IMR-90 (cell line): ENCODE results near the gene SRP19. TPM values are rescaled to one million over a fixed set of nuclear protein-coding genes. Genes with fewer than 3 reads are reported as not detected.

Experiments
- ATAC-seq: fragments of 200-7000 bp; cut with Tn5 transposase; 2 replicates; pipeline ENCODE4 v1.9.1; 2020; ENCODE audit warnings: low read depth, mild to moderate bottlenecking, moderate library complexity
- BruUV-seq: library from RNA; stranded (reverse); fragments of 400-500 nt; replicated peaks from 2 replicates; lab custom pipeline; 2021; lab: Mats Ljungman, UMichigan
- CTCF ChIA-PET: fragments of 300-600 bp; formaldehyde crosslinking; extraction: SDS; loops from one replicate; lab custom pipeline; 2021; ENCODE audit warnings: antibody characterized with exemption; lab: Yijun Ruan, JAX
- POLR2A ChIA-PET: fragments of 300-600 bp; sonication (Branson Sonifier 250); formaldehyde crosslinking; loops from one replicate; lab custom pipeline; 2022; ENCODE audit warnings: antibody characterized with exemption; ENCODE audit not compliant: unreplicated experiment; lab: Charles Lee
- DNase-seq: peaks from one replicate; pipeline ENCODE4 v3.0.0; 2013
- H2AFZ ChIP-seq: replicated peaks from 2 replicates; pipeline ENCODE3; 2013; ENCODE audit warnings: low read length, mild to moderate bottlenecking; ENCODE audit not compliant: poor library complexity
- H2AK5ac ChIP-seq: 2 replicates; pipeline ENCODE4 v1.6.1; 2013; ENCODE audit warnings: low read depth, low read length, inconsistent platforms
- H2AK9ac ChIP-seq: replicated peaks from 2 replicates; pipeline ENCODE3; 2013; ENCODE audit warnings: mild to moderate bottlenecking, low read depth, low read length, moderate library complexity; ENCODE audit not compliant: poor library complexity
- H2BK120ac ChIP-seq: 2 replicates; pipeline ENCODE4 v1.6.1; 2013; ENCODE audit warnings: low read depth, low read length, inconsistent platforms
- H2BK15ac ChIP-seq: 3 replicates; pipeline ENCODE4 v1.6.1; 2013; ENCODE audit warnings: low read depth, low read length, inconsistent platforms
- H2BK20ac ChIP-seq: 2 replicates; pipeline ENCODE4 v1.6.1; 2013; ENCODE audit warnings: low read depth, mild to moderate bottlenecking, inconsistent platforms, low read length, moderate library complexity
- H2BK5ac ChIP-seq: 2 replicates; pipeline ENCODE4 v1.6.1; 2013; ENCODE audit warnings: mild to moderate bottlenecking, low read depth, low read length, inconsistent platforms; ENCODE audit not compliant: poor library complexity, severe bottlenecking
- H3K14ac ChIP-seq: replicated peaks from 2 replicates; pipeline ENCODE4 v1.6.1; 2013; ENCODE audit warnings: low read depth, low read length, inconsistent platforms
- H3K18ac ChIP-seq: 2 replicates; pipeline ENCODE4 v1.6.1; 2013; ENCODE audit warnings: low read depth, low read length, control low read depth
- H3K23ac ChIP-seq: 2 replicates; pipeline ENCODE4 v1.6.1; 2013; ENCODE audit warnings: low read depth, low read length, inconsistent platforms
- H3K27ac ChIP-seq: 2 replicates; pipeline ENCODE4 v1.5.1; 2013; ENCODE audit warnings: mild to moderate bottlenecking, control low read depth, low read length; ENCODE audit not compliant: insufficient read depth
- H3K27me3 ChIP-seq: 2 replicates; pipeline ENCODE4 v1.6.1; 2013; ENCODE audit warnings: low read length; ENCODE audit not compliant: control insufficient read depth, insufficient read depth
- H3K36me3 ChIP-seq: 2 replicates; pipeline ENCODE4 v1.6.1; 2013; ENCODE audit warnings: low read length, mixed read lengths; ENCODE audit not compliant: control insufficient read depth, insufficient read depth
- H3K4ac ChIP-seq: 2 replicates; pipeline ENCODE4 v1.6.1; 2013; ENCODE audit warnings: low read depth, low read length, inconsistent platforms
- H3K4me1 ChIP-seq: 2 replicates; pipeline ENCODE4 v1.6.1; 2013; ENCODE audit warnings: low read length, mixed read lengths; ENCODE audit not compliant: control insufficient read depth, insufficient read depth
- H3K4me2 ChIP-seq: 2 replicates; pipeline ENCODE4 v1.6.1; 2013; ENCODE audit warnings: low read depth, mild to moderate bottlenecking, control low read depth, low read length, moderate library complexity
- H3K4me3 ChIP-seq: 2 replicates; pipeline ENCODE4 v1.5.1; 2013; ENCODE audit warnings: low read depth, mild to moderate bottlenecking, control low read depth, low read length, moderate library complexity; ENCODE audit not compliant: insufficient read depth
- H3K56ac ChIP-seq: 2 replicates; pipeline ENCODE4 v1.6.1; 2013; ENCODE audit warnings: low read length, inconsistent platforms; ENCODE audit not compliant: insufficient read depth; ENCODE audit errors: extremely low read depth
- H3K79me1 ChIP-seq, 2 experiments: 2 replicates each; pipeline ENCODE4 v1.6.1; 2013; ENCODE audit warnings: low read length in 2 of 2, inconsistent platforms in 1 of 2, low read depth in 1 of 2
- H3K9ac ChIP-seq: 2 replicates; pipeline ENCODE4 v1.6.1; 2013; ENCODE audit warnings: low read depth, low read length, control low read depth
- H3K9me1 ChIP-seq: 2 replicates; pipeline ENCODE4 v1.6.1; 2013; ENCODE audit warnings: low read length, inconsistent platforms; ENCODE audit not compliant: insufficient read depth
- H3K9me3 ChIP-seq: 2 replicates; pipeline ENCODE4 v1.6.1; 2013; ENCODE audit warnings: low read length; ENCODE audit not compliant: control insufficient read depth, insufficient read depth
- H4K20me1 ChIP-seq: 2 replicates; pipeline ENCODE4 v1.6.1; 2013; ENCODE audit warnings: low read length, inconsistent platforms; ENCODE audit not compliant: insufficient read depth
- H4K5ac ChIP-seq: 2 replicates; pipeline ENCODE4 v1.6.1; 2013; ENCODE audit warnings: mild to moderate bottlenecking, low read depth, low read length, control low read depth
- H4K8ac ChIP-seq, 2 experiments: 2 replicates each; pipeline ENCODE4 v1.6.1; 2013; ENCODE audit warnings: low read depth in 2 of 2, low read length in 2 of 2, control low read depth in 1 of 2, inconsistent platforms in 1 of 2
- H4K91ac ChIP-seq: 2 replicates; pipeline ENCODE4 v1.6.1; 2013; ENCODE audit warnings: low read depth, low read length, inconsistent platforms; ENCODE audit not compliant: insufficient read depth
- SMC3 ChIP-seq: fragments of 150-350 bp; IDR thresholded peaks from 2 replicates; pipeline ENCODE4 v1.6.1; 2016; ENCODE audit warnings: low read depth, mild to moderate bottlenecking, antibody characterized with exemption, low read length, moderate library complexity
- WGBS, 2 experiments: methylation state at CpG; one replicate each; pipeline versions ENCODE4 v1.1.5 to v1.1.7; 2013; ENCODE audit warnings: missing lambda C conversion rate in 2 of 2; ENCODE audit not compliant: insufficient read length in 1 of 2; ENCODE audit errors: extremely low coverage in 2 of 2; 5-methylcytosine and 5-hydroxymethylcytosine counted together
- dilution Hi-C: fragments of 300-500 bp; cut with HindIII; formaldehyde crosslinking; loops from one replicate; pipeline ENCODE4 v1.14.3; 2018; ENCODE audit warnings: low sequenced_read_pairs; ENCODE audit not compliant: unreplicated experiment
- in situ Hi-C: fragments of 300-500 bp; cut with MboI; formaldehyde crosslinking; loops from 3 replicates; pipeline ENCODE4 v1.14.3; 2019; ENCODE audit warnings: low sequenced_read_pairs, inconsistent platforms, mixed read lengths
- intact Hi-C: fragments of 100-400 bp; cut with micrococcal nuclease; formaldehyde crosslinking; loops from 2 replicates; pipeline ENCODE4 v1.10.0; 2022
- polyA plus RNA-seq, 3 experiments: library from polyadenylated mRNA; depleted of rRNA; stranded (reverse); fragments of >200 nt; gene quantifications; 2 replicates each; pipeline ENCODE4 v1.2.3, GENCODE V29; 2012; ENCODE audit warnings: low replicate concordance in 1 of 3
- total RNA-seq: library from RNA; depleted of rRNA; stranded (reverse); fragments of >200 nt; gene quantifications from 2 replicates; pipeline ENCODE4 v1.2.3, GENCODE V29; 2012

SRP19 gene
- total and polyA plus RNA-seq, 2 of the 4 experiments (the other 2 are of a cell fraction), result 10.0 to 61.5 TPM

DNA sequence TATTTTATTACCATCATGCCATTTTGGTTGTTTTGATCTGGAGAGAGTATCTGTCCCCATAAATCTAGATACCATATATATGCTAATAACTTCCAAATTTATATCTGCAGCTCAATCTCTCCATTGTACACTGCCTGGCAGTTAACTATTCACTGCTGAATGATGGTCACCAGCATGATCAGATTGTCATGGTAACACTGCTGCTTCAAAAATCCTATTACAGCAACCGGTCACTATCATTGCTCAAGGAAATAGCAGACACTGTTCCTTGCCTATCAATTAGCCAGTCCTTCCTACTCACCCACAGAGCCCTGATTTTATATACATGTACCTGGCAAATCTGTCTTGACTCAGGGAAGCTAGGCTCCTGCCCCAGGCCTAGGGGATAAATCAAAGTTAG lies 49.4 kb downstream of the SRP19 start:
- H2BK5ac ChIP-seq, result no peak overlapping the region
- DNase-seq (no peak), ATAC-seq (no peak)
- no peak overlapping the region for H3K9ac ChIP-seq
- no peak overlapping the region for H3K18ac ChIP-seq
- H2AK9ac ChIP-seq, result no peak overlapping the region
- no peak overlapping the region for H2AK5ac ChIP-seq
- no peak overlapping the region for H4K5ac ChIP-seq
- no peak overlapping the region for H2BK120ac ChIP-seq
- peaks cover 50 to 69% of the 10 kb centered on the region in 2 experiments for H3K79me1 ChIP-seq
- BruUV-seq, result no TSS peak
- H3K9me3 ChIP-seq, result no peaks in the 10 kb centered on the region
- H3K4me2 ChIP-seq, result no peak overlapping the region
- TF ChIP-seq SMC3, result no peak
- H3K4me3 ChIP-seq, result no peak overlapping the region
- intact Hi-C loops (no loop called here), in situ Hi-C loops (no loop called here), dilution Hi-C loops (no loop called here)
- H3K36me3 ChIP-seq, result peaks cover 19% of the 10 kb centered on the region
- H2BK15ac ChIP-seq, result no peak overlapping the region
- H3K23ac ChIP-seq, result 0 out of 2 replicates have a peak overlapping the region, but pooled peaks have one; percentile 24
- no peak overlapping the region for H2BK20ac ChIP-seq
- H3K4me1 ChIP-seq, result no peaks in the 10 kb centered on the region; the same call in 1 of the 2 replicates
- H3K9me1 ChIP-seq, result peaks cover 14% of the 10 kb centered on the region
- no peak overlapping the region for H4K91ac ChIP-seq
- WGBS, 2 experiments, result 60% methylated on average over 1 of the region's 1 CpG; no CpG with 5 or more reads in 1 of the 2 experiments
- H4K20me1 ChIP-seq, result peaks cover 23% of the 10 kb centered on the region
- H3K14ac ChIP-seq, result no peak overlapping the region
- H2AFZ ChIP-seq, result no peak overlapping the region
- ChIA-PET CTCF (no interaction called here), POLR2A (no interaction called here)
- no peak overlapping the region for H3K56ac ChIP-seq
- H3K4ac ChIP-seq, result no peak overlapping the region
- H4K8ac ChIP-seq, result no peak overlapping the region
- no peak overlapping the region for H3K27ac ChIP-seq
- no peaks in the 10 kb centered on the region for H3K27me3 ChIP-seq
